ENCODE measurements around the gene ALK.
"Not testable (repeated sequence)": the region's sequence is repeated elsewhere in the genome, so short reads cannot be mapped to it uniquely, and the experiment has no call there.

Gene ALK

DNA sequence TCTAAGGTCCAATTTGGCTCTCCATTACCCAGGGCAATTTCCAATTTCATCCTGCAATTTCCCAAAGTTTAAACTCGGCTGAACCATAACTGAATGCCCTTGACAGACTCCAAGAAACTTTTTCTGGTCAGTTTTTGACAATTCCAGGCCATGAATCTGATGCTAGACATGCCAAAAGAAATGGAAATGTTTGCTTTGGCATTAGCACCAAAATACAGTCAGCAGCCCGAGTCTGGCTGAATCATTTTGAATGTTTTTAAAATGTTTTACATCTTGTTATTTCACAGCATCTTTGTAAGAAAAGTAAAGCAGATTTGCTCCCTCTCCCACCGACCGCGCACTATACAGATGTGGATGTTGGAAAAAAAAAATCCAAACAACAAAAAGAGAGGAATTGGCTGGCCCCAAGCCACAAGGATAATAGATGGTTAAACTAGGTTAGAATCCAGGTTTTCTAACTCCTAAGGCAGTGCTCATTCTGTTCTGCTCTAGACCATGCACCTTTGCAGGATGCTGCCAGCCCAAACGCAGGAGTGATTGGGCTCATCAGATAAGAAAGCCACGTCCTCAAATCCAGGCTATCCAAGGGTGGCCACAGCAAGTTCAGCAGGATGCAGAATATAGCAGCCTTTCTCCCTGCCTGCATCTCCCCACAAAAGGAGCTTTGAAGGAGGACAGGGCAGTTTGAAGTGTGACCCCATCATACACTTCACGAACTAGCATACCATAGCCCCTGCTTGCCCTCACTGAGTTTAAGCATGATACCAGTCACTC is 167.5 kb downstream of the ALK start:
- no peak for DNase-seq

DNA sequence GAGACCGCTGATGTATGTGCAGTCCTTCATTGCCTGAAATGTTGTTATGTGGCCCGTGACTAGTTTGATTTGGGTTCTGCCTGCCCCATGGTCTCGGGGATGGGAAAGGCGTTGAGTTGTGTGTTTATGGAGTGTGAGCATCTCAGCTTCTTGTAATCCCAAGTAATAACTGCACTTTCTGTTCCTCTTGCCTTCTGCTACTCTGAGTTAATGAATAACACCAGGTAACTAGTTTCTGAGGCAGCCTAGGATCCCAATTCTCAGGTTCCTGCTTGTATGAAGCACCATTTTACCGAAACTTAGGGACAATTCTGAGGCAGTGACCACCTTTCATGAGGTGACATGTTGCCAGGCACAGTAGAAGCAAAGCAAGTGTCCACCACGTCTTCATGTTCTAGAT is 170.0 kb downstream of the ALK start:
- no peak for DNase-seq

DNA sequence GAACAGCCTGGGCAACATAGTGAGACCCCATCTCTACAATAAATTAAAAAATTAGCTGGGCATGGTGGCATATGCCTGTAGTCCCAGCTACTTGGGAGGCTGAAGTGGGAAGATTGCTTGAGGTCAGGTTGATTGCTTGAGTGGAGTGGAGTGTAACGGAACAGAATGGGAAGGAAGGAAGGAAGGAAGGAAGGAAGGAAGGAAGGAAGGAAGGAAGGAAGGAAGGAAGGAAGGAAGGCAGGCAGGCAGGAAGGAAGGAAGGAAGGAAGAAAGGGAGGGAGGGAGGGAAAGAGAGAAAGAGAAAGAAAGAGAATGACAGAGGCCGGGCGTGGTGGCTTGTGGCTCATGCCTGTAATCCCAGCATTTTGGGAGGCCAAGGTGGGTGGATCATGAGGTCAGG is 170.9 kb downstream of the ALK start:
- not testable (repeated sequence) for DNase-seq

DNA sequence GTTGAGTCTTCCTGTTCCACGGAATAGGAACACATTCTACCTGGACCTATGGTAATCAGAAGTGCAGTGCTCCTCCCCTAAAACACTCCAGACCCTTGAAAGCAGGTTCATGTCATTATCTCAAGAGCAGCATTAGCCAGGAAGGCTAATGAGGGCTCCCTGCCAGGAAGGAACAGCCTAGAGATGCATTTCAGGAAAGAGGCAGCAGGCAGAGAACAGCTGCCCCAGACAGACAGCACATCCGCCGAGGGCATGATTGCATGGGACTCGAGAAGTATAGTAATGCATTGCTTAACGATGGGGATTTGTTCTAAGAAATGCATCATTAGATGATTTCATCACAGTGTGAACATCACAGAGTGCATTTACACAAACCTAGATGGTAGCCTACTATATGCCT is 171.5 kb downstream of the ALK start:
- DNase-seq = no peak

DNA sequence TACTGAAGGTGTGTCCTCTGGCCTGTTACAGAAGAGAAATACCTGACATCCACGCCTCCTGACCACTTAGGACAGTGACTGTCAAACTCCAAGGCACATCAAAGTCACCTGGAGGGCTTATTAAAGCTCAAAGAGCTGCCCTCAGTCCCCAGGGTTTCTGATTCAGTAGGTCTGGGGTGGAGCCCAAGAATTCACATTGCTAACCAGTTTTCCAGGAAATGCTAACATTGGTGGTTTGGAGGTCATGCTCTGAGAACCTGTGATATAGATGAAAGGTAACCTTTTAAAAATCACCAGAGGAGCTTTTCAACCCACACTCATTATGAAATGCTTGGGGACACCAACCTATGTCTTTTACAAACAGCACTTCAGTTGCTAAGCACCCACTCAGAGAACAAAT is 172.3 kb downstream of the ALK start:
- no peak for DNase-seq

DNA sequence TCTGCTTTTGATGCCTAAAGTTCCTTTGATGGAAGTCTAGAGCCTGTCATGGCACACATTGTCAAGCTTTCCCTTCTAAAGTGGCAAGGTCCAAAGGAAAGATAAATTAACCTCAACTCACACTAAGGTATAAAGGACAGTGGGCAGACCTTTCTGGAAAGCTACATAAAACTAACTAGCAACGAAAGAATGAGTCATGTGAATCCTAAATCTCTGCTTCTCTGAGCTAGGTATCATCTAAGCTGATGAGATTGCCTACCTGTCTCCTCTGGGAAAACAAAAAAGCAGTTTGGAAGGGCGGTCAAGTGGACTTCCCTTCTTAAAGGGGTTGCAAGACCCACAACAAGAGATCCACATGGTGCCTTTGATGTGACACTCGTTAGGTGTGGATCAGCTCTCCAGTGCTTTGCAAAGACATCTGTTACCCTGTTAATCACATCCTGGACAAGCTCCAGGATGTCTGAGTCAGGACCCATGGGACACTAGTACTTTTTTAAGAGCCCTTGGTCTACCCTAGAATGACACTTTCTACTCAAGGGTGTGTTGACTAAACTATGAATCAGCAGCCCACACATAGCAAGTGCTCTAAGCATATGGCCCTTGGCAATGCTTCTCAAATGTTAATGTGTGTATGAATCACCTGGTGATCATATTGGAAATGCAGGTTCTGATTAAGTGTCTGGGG is 173.5 kb downstream of the ALK start:
- DNase-seq = no peak

DNA sequence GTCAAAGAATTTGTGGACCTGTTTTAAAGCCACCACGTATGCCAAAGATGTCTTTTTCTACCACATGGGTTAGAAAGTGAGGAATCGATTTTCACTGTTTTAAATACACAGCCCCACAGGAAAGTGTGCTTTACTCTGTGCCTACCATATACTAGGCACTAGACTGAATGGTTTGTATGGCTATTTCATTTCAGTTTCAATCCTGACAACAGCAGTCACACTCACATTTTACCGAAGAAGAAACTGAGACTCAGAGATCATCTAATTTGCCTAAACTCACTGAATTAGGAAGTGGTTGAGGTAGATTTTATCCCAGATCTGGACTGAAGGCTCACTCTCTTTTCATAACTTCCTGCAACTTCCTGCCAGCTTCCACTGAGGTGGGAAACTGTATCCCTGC is 176.4 kb downstream of the ALK start:
- DNase-seq = no peak

DNA sequence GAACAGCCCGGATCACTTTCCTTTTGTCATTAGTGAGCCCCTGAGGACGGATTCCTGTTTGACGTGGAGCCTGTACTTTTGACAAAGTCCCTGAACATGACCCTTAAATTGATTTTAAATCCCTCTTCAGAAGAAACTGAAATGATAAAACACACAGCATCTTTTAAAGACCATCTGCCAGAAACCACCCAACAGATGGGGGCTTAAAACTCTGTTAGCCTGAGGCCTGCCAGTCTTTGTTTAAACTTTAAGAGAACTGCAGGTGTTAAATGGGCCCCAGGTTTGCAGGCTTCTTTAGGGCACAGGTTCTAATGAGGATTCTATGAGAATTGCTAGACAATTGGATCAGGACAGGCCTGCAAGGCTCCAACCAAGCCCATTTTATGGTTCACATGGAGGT is 177.9 kb downstream of the ALK start:
- DNase-seq = no peak

DNA sequence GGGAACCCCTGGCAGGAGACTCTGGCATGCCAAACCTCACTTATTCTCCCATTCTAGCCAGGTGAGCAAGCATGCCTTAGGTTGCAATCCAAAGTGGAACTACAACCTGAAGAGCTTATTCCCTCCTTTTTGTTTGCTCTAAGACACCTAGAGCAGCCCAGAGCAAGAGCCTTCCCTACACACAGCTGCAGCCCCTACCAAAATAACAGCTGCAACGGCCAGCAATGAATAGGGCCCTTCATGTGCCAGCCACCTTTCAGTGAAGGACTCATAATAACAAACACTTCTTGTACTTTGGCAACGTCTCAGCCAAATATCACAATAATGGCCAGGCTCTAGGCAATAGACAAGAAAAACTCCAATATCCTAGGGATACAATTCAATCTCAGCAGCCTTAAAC is 178.7 kb downstream of the ALK start:
- no peak for DNase-seq

DNA sequence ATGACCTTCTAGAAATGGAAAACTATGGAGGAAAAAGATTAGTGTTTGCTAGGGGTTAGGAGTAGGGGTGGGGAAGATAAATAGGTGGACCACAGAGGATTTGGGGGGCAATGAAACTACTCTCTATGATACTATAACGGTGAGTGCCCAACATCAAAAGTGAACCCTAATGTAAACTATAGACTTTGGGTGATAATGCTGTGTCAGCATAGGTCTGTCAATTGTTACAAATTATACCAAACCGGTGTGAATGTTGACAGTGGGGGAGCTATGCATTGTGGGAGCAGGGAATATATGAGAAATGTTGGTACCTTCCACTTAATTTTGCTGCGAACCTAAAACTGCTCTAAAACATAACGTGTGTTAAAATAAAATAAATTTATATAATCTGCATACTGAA is 180.3 kb downstream of the ALK start:
- no peak for DNase-seq

DNA sequence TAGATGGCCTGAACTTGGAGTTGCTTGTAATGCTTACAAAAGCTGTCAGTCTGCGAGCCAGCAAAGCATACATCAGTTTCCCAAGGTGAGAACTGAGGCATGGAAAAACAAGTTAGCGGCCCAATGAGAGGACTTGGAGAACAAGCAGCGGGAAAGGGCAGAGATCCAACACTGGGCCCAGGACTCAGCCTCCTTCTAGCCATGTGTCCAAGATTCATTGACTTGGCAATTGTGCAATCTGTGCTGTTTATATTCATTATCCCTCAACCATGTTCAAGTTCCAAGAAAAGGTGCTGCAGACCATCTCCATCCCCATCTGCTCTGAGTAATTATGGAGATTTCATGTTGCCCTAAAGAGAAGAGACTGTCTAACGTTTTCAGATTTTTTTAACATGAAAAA is 187.4 kb downstream of the ALK start:
- no peak for DNase-seq

DNA sequence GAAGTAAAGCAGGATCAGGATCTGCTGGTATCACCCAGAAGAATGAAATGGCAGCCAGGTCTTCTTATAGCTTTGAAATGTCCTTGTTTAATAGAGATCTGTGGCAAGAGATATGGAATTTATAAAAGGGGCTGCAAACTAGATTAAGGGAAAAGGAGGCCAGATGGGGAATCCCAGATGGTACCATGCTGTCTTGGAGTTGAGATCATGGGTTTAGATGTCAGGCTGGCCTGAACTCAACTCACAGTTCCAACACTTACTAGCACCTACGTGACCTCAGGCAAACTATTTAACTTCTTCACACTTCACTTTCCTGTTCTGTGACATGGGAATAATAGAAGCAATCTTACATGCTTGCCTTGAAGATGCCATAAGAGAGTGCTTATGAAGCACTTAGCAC is 188.2 kb downstream of the ALK start:
- DNase-seq = no peak

DNA sequence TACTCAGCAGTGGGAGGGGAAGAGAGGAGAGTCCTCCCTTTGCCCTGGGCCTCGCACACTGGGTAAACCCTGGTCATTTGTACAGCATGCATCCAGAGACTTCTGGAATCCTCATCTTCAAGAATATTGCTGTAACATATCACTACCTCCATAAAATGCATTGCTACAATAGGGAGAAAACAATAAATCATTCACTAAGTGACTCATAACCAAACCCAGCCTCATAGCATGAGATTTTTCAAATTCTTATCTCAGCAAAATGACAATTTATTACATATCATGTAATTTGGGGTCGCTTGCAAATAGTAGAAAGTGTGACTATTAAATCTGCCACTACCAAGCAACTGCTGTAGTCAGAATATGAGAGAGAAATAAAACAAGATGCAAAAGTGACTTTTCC is 189.4 kb downstream of the ALK start:
- no peak for DNase-seq

DNA sequence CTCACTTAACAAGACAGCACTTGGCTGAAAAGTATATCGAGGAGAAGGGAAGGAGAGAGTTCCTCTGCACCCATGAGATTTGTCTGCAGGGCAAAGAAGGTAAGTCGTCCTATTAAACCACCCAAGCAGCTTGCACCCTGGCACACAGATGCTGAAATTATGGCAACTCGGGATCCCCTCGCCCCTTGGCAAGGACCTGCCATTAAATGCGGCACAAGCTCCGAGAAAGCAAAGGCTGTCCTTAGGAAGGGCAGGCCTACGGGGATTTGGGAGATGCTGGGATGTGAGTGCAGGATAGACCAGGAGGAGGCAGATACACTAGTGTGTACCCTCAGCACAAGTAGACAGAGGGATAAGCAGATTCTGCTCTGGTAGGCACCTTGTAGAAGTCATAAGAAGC is 191.5 kb downstream of the ALK start:
- DNase-seq = no peak

DNA sequence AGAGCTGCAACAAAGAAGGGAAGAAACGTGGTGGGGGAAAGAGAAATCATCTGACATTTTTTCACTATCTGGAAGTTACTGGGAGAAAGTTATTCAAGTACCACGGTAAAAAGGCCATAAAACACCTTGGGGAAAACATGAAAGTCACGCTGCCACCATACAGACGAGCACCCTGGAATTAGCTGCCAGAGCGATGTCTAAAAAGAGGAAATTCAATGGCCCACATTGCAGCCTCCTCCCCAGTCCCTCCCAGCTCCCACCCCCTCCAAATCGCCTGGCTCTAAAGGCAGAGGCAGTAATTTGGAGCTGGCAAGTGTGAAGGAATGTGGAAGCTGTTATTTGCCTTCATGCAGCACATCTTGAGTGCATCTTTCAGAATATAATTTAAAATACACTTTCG is 192.0 kb downstream of the ALK start:
- DNase-seq = no peak

DNA sequence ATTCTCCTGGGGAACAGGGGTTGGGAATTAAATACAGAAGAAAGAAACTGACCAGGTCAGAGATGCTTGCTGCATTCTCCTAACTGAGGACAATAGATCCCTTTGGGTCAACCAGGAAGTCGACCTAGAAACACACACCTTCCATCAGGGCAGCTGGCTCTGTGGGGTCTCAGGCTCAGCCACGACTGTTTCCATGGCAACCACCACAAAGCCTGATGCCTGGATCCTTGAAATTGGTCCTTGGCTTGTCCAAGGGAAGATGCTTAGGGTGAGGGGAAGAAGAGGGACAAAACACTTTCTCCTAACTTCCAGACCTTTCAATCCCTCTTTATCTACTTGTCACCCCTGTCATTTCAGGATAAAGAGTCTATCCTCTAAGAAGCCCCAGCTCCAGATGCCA is 194.4 kb downstream of the ALK start:
- no peak for DNase-seq

DNA sequence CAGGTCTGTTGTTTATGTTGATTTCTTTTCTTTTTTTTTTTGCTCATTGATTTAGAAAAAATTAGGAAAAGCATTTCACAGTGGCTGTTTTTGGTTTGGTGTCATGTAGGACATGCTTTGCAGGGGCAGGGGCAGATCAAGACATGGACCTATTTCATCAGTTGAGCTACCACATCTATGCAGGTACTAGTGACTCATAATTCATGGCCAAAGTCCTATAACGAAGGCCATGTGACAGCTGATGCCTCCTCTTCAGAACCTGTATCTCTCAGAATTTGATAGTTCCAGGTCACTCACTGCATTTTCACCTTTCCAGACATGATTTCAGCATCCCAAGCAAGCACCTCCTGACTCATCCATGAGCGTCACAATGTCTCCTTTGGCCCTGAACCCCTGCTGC is 195.8 kb downstream of the ALK start:
- DNase-seq = no peak

DNA sequence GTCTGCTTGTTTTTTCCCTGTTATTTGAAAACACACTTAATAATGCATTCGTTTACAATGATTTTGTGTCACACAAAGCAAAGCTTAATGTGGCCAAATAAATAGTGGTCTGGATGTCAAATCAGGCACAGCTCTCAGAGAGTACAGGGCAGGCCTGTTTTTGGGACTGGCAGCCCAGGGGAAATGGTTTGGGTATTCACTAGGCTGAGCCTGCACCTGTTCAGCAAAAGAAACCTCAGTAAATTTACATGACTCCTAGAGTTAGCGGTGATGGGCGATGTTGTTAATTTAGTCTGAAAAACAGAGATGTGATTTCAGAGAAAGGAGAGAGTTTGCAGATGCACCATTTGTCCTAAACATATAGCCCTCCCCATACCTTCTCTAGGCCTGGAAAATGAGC is 197.1 kb downstream of the ALK start:
- no peak for DNase-seq

DNA sequence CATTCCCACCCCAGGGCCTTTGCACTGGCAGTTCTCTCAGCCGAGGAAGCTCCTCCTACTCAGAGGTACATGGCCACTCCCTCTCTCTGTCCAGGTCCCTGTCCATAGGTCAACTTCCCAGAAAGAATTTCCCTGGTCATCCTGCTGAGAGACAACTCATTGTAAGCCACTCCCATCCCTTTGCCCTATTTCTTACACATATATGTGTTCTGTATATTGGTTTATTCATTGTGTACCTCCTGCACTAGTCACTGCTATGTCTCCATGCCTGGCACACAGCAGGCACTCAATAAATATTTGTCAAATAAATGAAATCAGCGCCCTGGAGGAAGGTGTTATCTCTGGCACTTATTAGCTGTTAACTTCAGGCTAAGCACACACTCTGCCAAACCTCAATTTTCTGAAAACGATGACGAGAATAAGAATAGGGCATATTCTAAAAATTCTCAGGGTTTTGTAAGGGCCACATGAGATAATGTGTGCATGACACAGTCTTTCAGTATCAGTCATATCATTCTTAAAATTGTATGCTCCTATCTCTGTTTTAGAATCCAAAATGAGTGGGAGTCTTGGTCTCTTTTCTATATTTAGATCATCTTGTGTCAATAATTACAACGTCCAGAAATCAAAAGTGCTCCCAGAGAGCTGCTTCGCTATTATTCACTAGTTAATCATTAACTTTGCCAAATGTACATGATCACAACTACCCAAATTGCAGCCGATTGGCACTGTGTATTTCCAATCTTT is 198.0 kb downstream of the ALK start:
- no peak for DNase-seq

DNA sequence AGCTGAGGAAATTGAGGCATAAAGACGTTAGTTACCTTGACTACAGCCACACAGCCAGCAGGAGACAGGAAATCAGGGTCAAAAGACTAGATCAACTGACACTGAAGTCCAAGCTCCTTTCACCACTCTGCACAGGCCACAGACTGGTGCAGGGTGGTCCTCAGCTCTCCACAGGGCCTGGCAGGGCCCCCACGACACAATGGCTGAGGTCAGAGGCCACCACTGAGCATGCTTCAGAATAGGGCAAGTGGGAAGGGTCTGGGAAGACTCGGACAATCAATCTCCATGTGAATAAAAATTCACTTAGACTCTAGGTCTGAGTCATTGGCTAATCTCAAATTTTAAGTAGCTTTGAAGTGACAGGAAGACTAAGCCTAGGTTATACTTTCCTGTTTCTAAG is 201.7 kb downstream of the ALK start:
- DNase-seq = no peak

DNA sequence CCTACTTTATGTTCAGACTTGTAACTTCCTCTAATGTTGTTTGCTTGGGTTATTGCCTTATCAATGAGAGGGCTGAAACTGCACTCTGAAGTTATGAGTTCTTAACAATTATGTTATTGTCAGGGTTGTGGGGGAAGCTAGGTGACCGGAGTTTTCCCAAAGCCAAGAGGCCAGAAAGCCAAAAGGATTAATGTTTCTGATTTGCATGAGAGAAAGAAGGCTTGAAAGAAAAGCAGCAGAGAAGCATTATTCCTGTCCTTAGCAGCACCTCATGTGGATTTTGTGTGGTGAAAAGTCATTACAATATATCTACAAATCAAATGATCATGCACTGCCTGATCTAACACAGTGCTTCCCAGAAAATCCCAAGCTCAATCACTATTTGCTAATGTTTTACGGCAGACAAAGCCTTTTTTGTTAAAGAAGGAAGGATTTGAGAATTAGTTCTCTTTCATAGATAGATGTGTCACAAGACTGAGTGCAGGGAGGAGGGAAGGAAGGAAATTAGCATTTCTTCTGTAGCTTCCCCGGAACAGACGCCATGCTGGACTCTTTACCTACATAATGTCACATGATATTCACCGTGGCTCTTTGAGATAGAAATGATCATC is 203.2 kb downstream of the ALK start:
- no peak for DNase-seq

DNA sequence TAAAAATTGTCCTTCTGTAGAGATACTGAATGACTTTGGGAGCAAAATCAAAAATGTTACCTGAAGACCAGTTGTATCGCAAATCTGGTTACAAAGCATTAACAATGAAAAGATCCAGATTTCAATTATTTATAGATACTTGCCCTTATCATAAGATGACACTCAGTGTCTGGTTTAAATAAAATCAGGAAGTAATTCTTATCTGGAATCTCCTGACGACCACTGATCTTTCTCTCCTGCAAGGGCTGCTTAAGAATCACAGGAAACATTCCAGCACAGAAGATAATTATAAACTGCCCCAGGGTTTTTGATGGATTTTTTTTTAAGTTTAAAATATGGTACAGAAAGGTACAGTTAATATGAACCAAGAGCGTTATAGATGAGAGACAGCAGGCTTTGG is 205.7 kb downstream of the ALK start:
- no peak for DNase-seq

DNA sequence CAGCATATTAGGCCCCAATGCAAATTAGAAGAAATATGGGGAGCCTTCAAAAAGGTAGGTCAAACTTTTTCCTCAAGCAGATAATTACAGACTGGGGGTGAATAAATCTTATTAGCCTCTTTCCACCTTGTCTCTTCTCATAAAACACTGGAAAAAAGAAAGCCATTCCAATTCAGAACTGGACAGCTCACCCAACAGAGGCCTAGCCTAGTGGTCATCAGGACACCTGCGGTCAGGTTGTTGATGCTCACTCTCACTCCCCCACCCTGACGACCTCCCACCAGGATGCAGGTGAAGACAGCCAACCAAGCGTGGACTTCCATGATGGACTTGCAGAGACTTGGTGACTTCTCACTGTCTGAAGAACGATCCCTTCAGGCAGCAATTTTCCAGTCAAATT is 207.1 kb downstream of the ALK start:
- DNase-seq = no peak
